PC-3 (cell line): ENCODE data around the gene BPIFB3.

ENCODE experiments used
- EZH2 ChIP-seq: fragments of 300-600 bp; sonication (generic); IDR thresholded peaks from one replicate; pipeline ENCODE4 v1.6.1; 2017; ENCODE audit warnings: antibody characterized with exemption, mild to moderate bottlenecking, low read length; ENCODE audit not compliant: unreplicated experiment
- EZH2phosphoT487 ChIP-seq: fragments of 300-600 bp; sonication (generic); IDR thresholded peaks from 2 replicates; pipeline ENCODE4 v1.6.1; 2018; ENCODE audit warnings: mild to moderate bottlenecking, antibody characterized with exemption, low read length, borderline replicate concordance
- TF ChIP-seq, protein P1 (sequence below): fragments of 300-600 bp; sonication (generic); conservative IDR thresholded peaks from 2 replicates; pipeline ENCODE4 v1.5.1; 2017; ENCODE audit warnings: antibody characterized with exemption, low read depth, mild to moderate bottlenecking, low read length

DNA sequence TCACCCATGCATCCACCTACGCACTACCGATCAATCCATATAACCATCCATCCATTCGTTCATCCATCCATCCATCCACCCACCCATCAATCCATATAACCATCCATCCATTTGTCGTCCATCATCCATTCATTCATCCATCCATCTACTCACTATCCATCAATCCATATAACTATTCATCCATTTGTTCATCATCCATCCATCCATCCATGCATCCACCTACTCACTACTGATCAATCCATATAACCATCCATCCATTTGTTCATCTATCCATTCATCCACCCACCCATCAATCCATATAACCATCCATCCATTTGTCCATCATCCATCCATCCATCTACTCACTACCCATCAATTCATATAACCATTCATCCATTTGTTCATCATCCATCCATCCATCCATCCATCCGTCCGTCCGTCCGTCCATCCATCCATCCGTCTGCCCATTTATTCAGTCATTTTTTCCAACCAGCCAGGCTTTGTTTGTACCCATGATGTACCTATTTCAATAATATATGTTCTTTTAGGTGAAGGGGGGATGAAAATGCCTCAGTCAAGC lies 28.3 kb upstream of the BPIFB3 start:
- TF ChIP-seq, protein P1, sequence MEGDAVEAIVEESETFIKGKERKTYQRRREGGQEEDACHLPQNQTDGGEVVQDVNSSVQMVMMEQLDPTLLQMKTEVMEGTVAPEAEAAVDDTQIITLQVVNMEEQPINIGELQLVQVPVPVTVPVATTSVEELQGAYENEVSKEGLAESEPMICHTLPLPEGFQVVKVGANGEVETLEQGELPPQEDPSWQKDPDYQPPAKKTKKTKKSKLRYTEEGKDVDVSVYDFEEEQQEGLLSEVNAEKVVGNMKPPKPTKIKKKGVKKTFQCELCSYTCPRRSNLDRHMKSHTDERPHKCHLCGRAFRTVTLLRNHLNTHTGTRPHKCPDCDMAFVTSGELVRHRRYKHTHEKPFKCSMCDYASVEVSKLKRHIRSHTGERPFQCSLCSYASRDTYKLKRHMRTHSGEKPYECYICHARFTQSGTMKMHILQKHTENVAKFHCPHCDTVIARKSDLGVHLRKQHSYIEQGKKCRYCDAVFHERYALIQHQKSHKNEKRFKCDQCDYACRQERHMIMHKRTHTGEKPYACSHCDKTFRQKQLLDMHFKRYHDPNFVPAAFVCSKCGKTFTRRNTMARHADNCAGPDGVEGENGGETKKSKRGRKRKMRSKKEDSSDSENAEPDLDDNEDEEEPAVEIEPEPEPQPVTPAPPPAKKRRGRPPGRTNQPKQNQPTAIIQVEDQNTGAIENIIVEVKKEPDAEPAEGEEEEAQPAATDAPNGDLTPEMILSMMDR = no peak
- no peak for TF ChIP-seq EZH2phosphoT487
- no peak for TF ChIP-seq EZH2
